HepG2 (cell line): Measurements from ENCODE around the gene TJP3. TPM values are rescaled to one million over a fixed set of nuclear protein-coding genes. Genes with fewer than 3 reads are reported as not detected.

ENCODE experiments used
- ATAC-seq: fragments of 200-7000 bp; cut with Tn5 transposase; 3 replicates; pipeline ENCODE4 v1.9.1; 2020; ENCODE audit warnings: mild to moderate bottlenecking, moderate library complexity
- BruUV-seq: library from RNA; stranded (reverse); fragments of 400-500 nt; replicated peaks from 2 replicates; lab custom pipeline; 2021; lab: Mats Ljungman, UMichigan
- CTCF ChIA-PET: fragments of 300-600 bp; formaldehyde crosslinking; extraction: SDS; loops from one replicate; lab custom pipeline; 2021; ENCODE audit warnings: low total read pairs, inconsistent platforms, low intra/inter-chr PET ratio; lab: Yijun Ruan, JAX
- POLR2A ChIA-PET: fragments of 350-600 bp; sonication (Branson Sonifier 250); formaldehyde crosslinking; loops from one replicate; lab custom pipeline; 2020; ENCODE audit warnings: antibody characterized with exemption, inconsistent platforms; lab: Yijun Ruan, JAX
- DNase-seq: peaks from one replicate; pipeline ENCODE4 v3.0.0-alpha.2; 2015; ENCODE audit warnings: low spot score
- FAIRE-seq: peaks from 3 replicates; lab custom pipeline; 2011; peaks lifted over from hg19 to GRCh38; lab: Jason Lieb, UNC
- H2AFZ ChIP-seq: one replicate; pipeline ENCODE4 v1.6.1; 2011; ENCODE audit warnings: low read length, inconsistent platforms
- H3K27ac ChIP-seq: fragments of 300-600 bp; 3 replicates; pipeline ENCODE4 v1.8.0; 2011; ENCODE audit warnings: mixed run types, mild to moderate bottlenecking, mixed read lengths, low read length, inconsistent platforms; ENCODE audit not compliant: insufficient read depth; ENCODE audit errors: extremely low read length
- H3K27me3 ChIP-seq, 2 experiments: fragments of 200-600 bp in 1 of 2; 2 replicates in 1 of 2; 3 replicates in 1 of 2; pipeline versions ENCODE4 v1.6.0 to v1.8.0; 2011; ENCODE audit warnings: low read length in 2 of 2, mild to moderate bottlenecking in 2 of 2, moderate library complexity in 2 of 2, inconsistent platforms in 1 of 2; ENCODE audit not compliant: insufficient read depth in 2 of 2, control insufficient read depth in 1 of 2
- H3K36me3 ChIP-seq, 2 experiments: fragments of 200-600 bp in 1 of 2; replicated peaks in 1 of 2; 2 replicates in 1 of 2; 3 replicates in 1 of 2; pipeline versions ENCODE4 v1.5.1 to v1.8.0; 2011; ENCODE audit warnings: low read length in 2 of 2, inconsistent platforms in 1 of 2; ENCODE audit not compliant: insufficient read depth in 2 of 2, control insufficient read depth in 1 of 2
- H3K4me1 ChIP-seq: 2 replicates; pipeline ENCODE4 v1.5.1; 2012; ENCODE audit warnings: low read length, inconsistent platforms; ENCODE audit not compliant: insufficient read depth
- H3K4me2 ChIP-seq: 2 replicates; pipeline ENCODE4 v1.6.0; 2011; ENCODE audit warnings: low read depth, low read length, inconsistent platforms
- H3K4me3 ChIP-seq, 3 experiments: fragments of 200-600 bp in 1 of 3; sonication (generic), shearing (Covaris generic) in 1 of 3; replicated peaks in 1 of 3; 2 replicates each; pipeline ENCODE4 v1.5.1; 2011 to 2016; ENCODE audit warnings: low read length in 3 of 3, inconsistent platforms in 2 of 3, low read depth in 2 of 3, mild to moderate bottlenecking in 2 of 3, control low read depth in 1 of 3, mixed read lengths in 1 of 3; ENCODE audit not compliant: insufficient read depth in 1 of 3
- H3K79me2 ChIP-seq: one replicate; pipeline ENCODE4 v1.6.1; 2011; ENCODE audit warnings: low read length, inconsistent platforms; ENCODE audit not compliant: insufficient read depth
- H3K9ac ChIP-seq: 2 replicates; pipeline ENCODE4 v1.6.0; 2011; ENCODE audit warnings: mild to moderate bottlenecking, low read depth, low read length, inconsistent platforms; ENCODE audit not compliant: insufficient read depth
- H3K9me3 ChIP-seq: 2 replicates; pipeline ENCODE4 v1.5.1; 2012; ENCODE audit warnings: mild to moderate bottlenecking, low read length
- H4K20me1 ChIP-seq: 2 replicates; pipeline ENCODE4 v1.6.0; 2011; ENCODE audit warnings: inconsistent platforms, mild to moderate bottlenecking, low read length, moderate library complexity; ENCODE audit not compliant: insufficient read depth
- BCL3 ChIP-seq: sonication (generic); formaldehyde crosslinking; IDR thresholded peaks from 2 replicates; pipeline ENCODE4 v1.5.1; 2020; ENCODE audit warnings: mild to moderate bottlenecking, missing genetic modification reagents, moderate library complexity
- FOXP4 ChIP-seq: sonication (generic); formaldehyde crosslinking; IDR thresholded peaks from 2 replicates; pipeline ENCODE4 v1.4.0; 2020; ENCODE audit warnings: missing genetic modification reagents
- JARID2 ChIP-seq: sonication (generic); formaldehyde crosslinking; IDR thresholded peaks from 2 replicates; pipeline ENCODE4 v1.8.1; 2023; ENCODE audit warnings: missing genetic modification reagents, inconsistent platforms; ENCODE audit not compliant: insufficient replicate concordance
- JUND ChIP-seq: sonication (generic); formaldehyde crosslinking; IDR thresholded peaks from 2 replicates; pipeline ENCODE4 v1.8.0; 2022; ENCODE audit warnings: mild to moderate bottlenecking, missing genetic modification reagents
- MAX ChIP-seq: IDR thresholded peaks from 2 replicates; pipeline ENCODE4 v1.6.1; 2012; ENCODE audit warnings: inconsistent platforms
- MED8 ChIP-seq: sonication (generic); formaldehyde crosslinking; IDR thresholded peaks from 2 replicates; pipeline ENCODE4 v1.8.1; 2023; ENCODE audit warnings: mild to moderate bottlenecking, missing genetic modification reagents; ENCODE audit not compliant: insufficient replicate concordance
- MXD3 ChIP-seq: IDR thresholded peaks from 2 replicates; pipeline ENCODE4 v1.6.1; 2016; ENCODE audit warnings: mild to moderate bottlenecking, missing biosample characterization, missing genetic modification reagents
- POLR2G ChIP-seq: fragments of 200-400 bp; formaldehyde crosslinking; IDR thresholded peaks from 2 replicates; pipeline ENCODE4 v1.6.1; 2018; ENCODE audit warnings: mild to moderate bottlenecking, low read depth, low read length, moderate library complexity
- RAD21 ChIP-seq: fragments of 450-650 bp; formaldehyde crosslinking; IDR thresholded peaks from 2 replicates; pipeline ENCODE4 v1.5.0; 2020; ENCODE audit warnings: mild to moderate bottlenecking
- SAP130 ChIP-seq: IDR thresholded peaks from 2 replicates; pipeline ENCODE4 v1.6.1; 2016; ENCODE audit warnings: low read depth
- TBX2 ChIP-seq: sonication (generic); formaldehyde crosslinking; IDR thresholded peaks from 2 replicates; pipeline ENCODE4 v1.5.0; 2020; ENCODE audit warnings: missing genetic modification reagents, mild to moderate bottlenecking, borderline replicate concordance
- ZFY ChIP-seq: sonication (generic); formaldehyde crosslinking; IDR thresholded peaks from 2 replicates; pipeline ENCODE4 v1.4.0; 2020; ENCODE audit warnings: missing genetic modification reagents
- ZNF331 ChIP-seq: sonication (generic); formaldehyde crosslinking; IDR thresholded peaks from 2 replicates; pipeline ENCODE4 v1.4.0; 2020; ENCODE audit warnings: missing genetic modification reagents
- ZNF431 ChIP-seq: sonication (generic); formaldehyde crosslinking; IDR thresholded peaks from 2 replicates; pipeline ENCODE4 v1.9.0; 2022; ENCODE audit warnings: missing genetic modification reagents, low read depth, mild to moderate bottlenecking, borderline replicate concordance
- ZNF501 ChIP-seq: sonication (generic); formaldehyde crosslinking; IDR thresholded peaks from 2 replicates; pipeline ENCODE4 v1.5.1; 2020; ENCODE audit warnings: mild to moderate bottlenecking, moderate library complexity, missing genetic modification reagents
- ZNF564 ChIP-seq: sonication (generic); formaldehyde crosslinking; IDR thresholded peaks from 2 replicates; pipeline ENCODE4 v1.8.1; 2023; ENCODE audit warnings: mild to moderate bottlenecking, missing genetic modification reagents
- ZNF800 ChIP-seq: sonication (generic); formaldehyde crosslinking; IDR thresholded peaks from 2 replicates; pipeline ENCODE4 v1.4.0; 2020; ENCODE audit warnings: missing genetic modification reagents
- WGBS: methylation state at CpG from one replicate; pipeline ENCODE4 v1.1.6; 2017; ENCODE audit warnings: low lambda C conversion rate; 5-methylcytosine and 5-hydroxymethylcytosine counted together
- in situ Hi-C: cut with HindIII; loops from 2 replicates; pipeline ENCODE4 v1.10.0; 2017; ENCODE audit warnings: low pct_unique_long_range_greater_than_20kb; ENCODE audit not compliant: extremely low pct_ligation_motif_present
- intact Hi-C: fragments of 100-400 bp; cut with micrococcal nuclease; formaldehyde crosslinking; loops from one replicate; pipeline ENCODE4 v1.10.0; 2022; ENCODE audit not compliant: unreplicated experiment
- polyA plus RNA-seq, 8 experiments: library from polyadenylated mRNA; depleted of rRNA in 3 of 8; stranded (reverse) in 7 of 8; unstranded in 1 of 8; fragments of >200 nt; fragmentation: Illumina TruSeq in 4 of 8; extraction: Trizol in 4 of 8; gene quantifications; 2 replicates each; pipeline versions ENCODE4 v1.2.1 to v1.2.3, GENCODE V29; 2011 to 2016; ENCODE audit warnings: low read depth in 4 of 8, missing spikeins in 1 of 8, mixed read lengths in 1 of 8; ENCODE audit not compliant: insufficient read depth in 1 of 8
- total RNA-seq, 5 experiments: library from RNA; depleted of rRNA; stranded (reverse); fragments of >200 nt; fragmentation: Illumina TruSeq; extraction: Trizol; gene quantifications; 2 replicates each; pipeline ENCODE4 v1.2.3, GENCODE V29; 2016; ENCODE audit warnings: low read depth in 1 of 5

The TJP3 gene
- total and polyA plus RNA-seq, 2 of the 13 experiments (the other 11 are each of a cell fraction or from before 2014, with no cell fraction given): 2.3 to 21.5 TPM

GRCh38 chr19:3687774-3688706 is 20.1 kb upstream of the TJP3 start:
- POLR2A ChIA-PET: interaction anchor here (0.6 to 1.7 kb wide), 4 partner anchors 12 to 74 kb away, joined by 3 to 7 read pairs (median 4); partner anchors contain the start of genes MRPL54, PIP5K1C and TJP3
- Histone ChIP-seq H3K27ac (peak overlapping the region; percentile 68), H3K9me3 (peaks cover 9% of the 10 kb centered on the region; the same call in 1 of the 2 replicates), H3K27me3 (no peaks in the 10 kb centered on the region), H4K20me1 (peaks cover 3% of the 10 kb centered on the region; the same call in 1 of the 2 replicates), H3K4me1 (peaks cover 22% of the 10 kb centered on the region), H3K9ac (peak overlapping the region; percentile 58), H3K36me3 (peaks cover 2 to 5% of the 10 kb centered on the region in 2 experiments; a peak in 3 of 5 replicates), H3K79me2 (peaks cover 3% of the 10 kb centered on the region), H3K4me3 (peak overlapping the region; percentile 37 to 66 (median 60)), H3K4me2 (peak overlapping the region; percentile 69), H2AFZ (no peak overlapping the region)
- in situ Hi-C loops: no loop called here
- CTCF ChIA-PET: no interaction called here
- BruUV-seq: no TSS peak
- ATAC-seq (peak; percentile 84), DNase-seq (peak; percentile 41), FAIRE-seq (no peak)
- intact Hi-C loops: no loop called here
- 54% methylated on average over 20 of the region's 55 CpGs for WGBS
- TF ChIP-seq JUND (CRISPR knock-in tag) (no peak), MAX (peak; percentile 17; the same call in 1 of the 2 replicates), SAP130 (CRISPR knock-in tag) (peak; percentile 46; the same call in 1 of the 2 replicates), ZNF800 (CRISPR knock-in tag) (0 out of 2 replicates have a peak, but pooled peaks have one; percentile 56), ZFY (CRISPR knock-in tag) (peak; percentile 54), RAD21 (CRISPR knock-in tag) (0 out of 2 replicates have a peak, but pooled peaks have one; percentile 20), ZNF501 (CRISPR knock-in tag) (peak; percentile 27; the same call in 1 of the 2 replicates), ZNF564 (CRISPR knock-in tag) (0 out of 2 replicates have a peak, but pooled peaks have one; percentile 36), ZNF331 (no peak), MXD3 (CRISPR knock-in tag) (peak; percentile 64), TBX2 (CRISPR knock-in tag) (peak; percentile 77), MED8 (CRISPR knock-in tag) (no peak), POLR2G (peak; percentile 48; the same call in 1 of the 2 replicates), ZNF431 (CRISPR knock-in tag) (no peak), FOXP4 (CRISPR knock-in tag) (peak; percentile 71; the same call in 1 of the 2 replicates), BCL3 (CRISPR knock-in tag) (0 out of 2 replicates have a peak, but pooled peaks have one; percentile 19), JARID2 (CRISPR knock-in tag) (no peak)
